Endothelial cell of umbilical vein (primary cell): ENCODE measurements around the gene COMT. TPM values are rescaled to one million over a fixed set of nuclear protein-coding genes. Genes with fewer than 3 reads are reported as not detected.

Experiments used
- BruUV-seq: library from RNA; stranded (reverse); fragments of 400-500 nt; replicated peaks from 2 replicates; lab custom pipeline; 2021; lab: Mats Ljungman, UMichigan
- CTCF ChIA-PET: fragments of 300-600, 350-600 bp; sonication (Branson Sonifier 250); formaldehyde crosslinking; loops from one replicate; lab custom pipeline; 2021; ENCODE audit warnings: antibody characterized with exemption, inconsistent platforms; lab: Charles Lee
- POLR2A ChIA-PET: fragments of 300-600, 350-600 bp; sonication (Branson Sonifier 250); formaldehyde crosslinking; loops from one replicate; lab custom pipeline; 2021; ENCODE audit warnings: antibody characterized with exemption, inconsistent platforms; lab: Charles Lee
- DNase-seq: peaks from one replicate; pipeline ENCODE4 v3.0.0-alpha.2; 2011; ENCODE audit warnings: low read depth, low spot score
- FAIRE-seq: peaks from 2 replicates; lab custom pipeline; 2011; peaks lifted over from hg19 to GRCh38; lab: Jason Lieb, UNC
- H2AFZ ChIP-seq: 2 replicates; pipeline ENCODE4 v1.6.0; 2012; ENCODE audit warnings: low read depth, low read length, control low read depth, inconsistent platforms
- H3K27ac ChIP-seq: 2 replicates; pipeline ENCODE4 v1.5.1; 2011; ENCODE audit warnings: low read depth, mild to moderate bottlenecking, control low read depth, low read length, moderate library complexity; ENCODE audit not compliant: insufficient read depth
- H3K27me3 ChIP-seq, 2 experiments: 2 replicates each; pipeline versions ENCODE4 v1.6.0 to v1.6.1; 2011; ENCODE audit warnings: low read length in 2 of 2, mixed read lengths in 1 of 2; ENCODE audit not compliant: control insufficient read depth in 2 of 2, insufficient read depth in 2 of 2
- H3K36me3 ChIP-seq, 2 experiments: 2 replicates in 1 of 2; 3 replicates in 1 of 2; pipeline ENCODE4 v1.5.1; 2011; ENCODE audit warnings: low read length in 2 of 2, mild to moderate bottlenecking in 1 of 2, moderate library complexity in 1 of 2; ENCODE audit not compliant: control insufficient read depth in 2 of 2, insufficient read depth in 2 of 2; ENCODE audit errors: extremely low read depth in 1 of 2
- H3K4me1 ChIP-seq: 3 replicates; pipeline ENCODE4 v1.5.1; 2011; ENCODE audit warnings: mild to moderate bottlenecking, low read length; ENCODE audit not compliant: control insufficient read depth, insufficient read depth; ENCODE audit errors: extremely low read depth
- H3K4me2 ChIP-seq: 2 replicates; pipeline ENCODE4 v1.6.1; 2011; ENCODE audit warnings: low read length, control low read depth, mixed read lengths; ENCODE audit not compliant: insufficient read depth
- H3K4me3 ChIP-seq, 3 experiments: fragments of 200-600 bp in 1 of 3; sonication (generic), shearing (Covaris generic) in 1 of 3; replicated peaks in 1 of 3; 2 replicates each; pipeline ENCODE4 v1.5.1; 2011 to 2016; ENCODE audit warnings: control low read depth in 3 of 3, low read length in 3 of 3, mild to moderate bottlenecking in 2 of 3, inconsistent platforms in 1 of 3, low read depth in 1 of 3, moderate library complexity in 1 of 3; ENCODE audit not compliant: insufficient read depth in 1 of 3
- H3K79me2 ChIP-seq: 2 replicates; pipeline ENCODE4 v1.6.0; 2012; ENCODE audit warnings: low read length, inconsistent platforms; ENCODE audit not compliant: control insufficient read depth, insufficient read depth
- H3K9ac ChIP-seq: replicated peaks from 2 replicates; pipeline ENCODE3; 2011; ENCODE audit warnings: low read length, control low read depth; ENCODE audit not compliant: insufficient read depth; ENCODE audit errors: extremely low read depth
- H3K9me1 ChIP-seq: replicated peaks from 3 replicates; pipeline ENCODE4 v1.6.0; 2011; ENCODE audit warnings: mild to moderate bottlenecking, low read length; ENCODE audit not compliant: control insufficient read depth, insufficient read depth; ENCODE audit errors: extremely low read depth
- H3K9me3 ChIP-seq: replicated peaks from 2 replicates; pipeline ENCODE4 v1.5.1; 2012; ENCODE audit warnings: low read length, inconsistent platforms; ENCODE audit not compliant: control insufficient read depth, insufficient read depth
- H4K20me1 ChIP-seq: replicated peaks from 2 replicates; pipeline ENCODE3; 2011; ENCODE audit warnings: mild to moderate bottlenecking, low read length; ENCODE audit not compliant: control insufficient read depth, insufficient read depth; ENCODE audit errors: extremely low read depth
- EZH2 ChIP-seq: IDR thresholded peaks from 2 replicates; pipeline ENCODE4 v1.6.1; 2012; ENCODE audit warnings: borderline replicate concordance, low read depth, mild to moderate bottlenecking, moderate library complexity, low read length, inconsistent platforms; ENCODE audit not compliant: severe bottlenecking
- FOS ChIP-seq: IDR thresholded peaks from 2 replicates; pipeline ENCODE4 v1.6.1; 2011; ENCODE audit warnings: mild to moderate bottlenecking, low read length, moderate library complexity, borderline replicate concordance; ENCODE audit not compliant: insufficient read depth
- GATA2 ChIP-seq: IDR thresholded peaks from 2 replicates; pipeline ENCODE4 v1.7.0; 2011; ENCODE audit warnings: low read depth, mild to moderate bottlenecking, moderate library complexity, mixed read lengths, low read length; ENCODE audit not compliant: insufficient read length, insufficient read depth
- JUN ChIP-seq: IDR thresholded peaks from 2 replicates; pipeline ENCODE4 v1.6.1; 2011; ENCODE audit warnings: borderline replicate concordance, low read depth; ENCODE audit not compliant: insufficient read length, insufficient read depth
- MYC ChIP-seq: IDR thresholded peaks from one replicate; pipeline ENCODE4 v1.6.1; 2011; ENCODE audit warnings: mild to moderate bottlenecking, low read depth, low read length
- POLR2A ChIP-seq: IDR thresholded peaks from 2 replicates; pipeline ENCODE4 v1.6.1; 2012; ENCODE audit warnings: low read depth, mild to moderate bottlenecking, control low read depth, low read length
- POLR2AphosphoS5 ChIP-seq: IDR thresholded peaks from 2 replicates; pipeline ENCODE4 v1.6.1; 2012; ENCODE audit warnings: low read depth, mild to moderate bottlenecking, control low read depth, low read length, moderate library complexity; ENCODE audit not compliant: insufficient read depth
- dilution Hi-C: fragments of 300-500 bp; cut with MboI; formaldehyde crosslinking; loops from one replicate; pipeline ENCODE4 v1.15.0; 2019; ENCODE audit warnings: low sequenced_read_pairs; ENCODE audit not compliant: extremely low pct_ligation_motif_present
- intact Hi-C: fragments of 100-400 bp; cut with micrococcal nuclease; formaldehyde crosslinking; loops from one replicate; pipeline ENCODE4 v1.10.0; 2022
- polyA plus RNA-seq, 4 experiments: library from polyadenylated mRNA; depleted of rRNA in 3 of 4; stranded (reverse) in 3 of 4; unstranded in 1 of 4; fragments of >200 nt; gene quantifications; 2 replicates each; pipeline versions ENCODE4 v1.2.1 to v1.2.3, GENCODE V29; 2011 to 2012; ENCODE audit warnings: missing spikeins in 1 of 4
- total RNA-seq: library from RNA; stranded (reverse); gene quantifications from 2 replicates; pipeline ENCODE4 v1.2.3, GENCODE V29; 2021
- TF ChIP-seq, protein P1 (sequence below): IDR thresholded peaks from 2 replicates; pipeline ENCODE4 v1.6.1; 2011; ENCODE audit not compliant: insufficient read depth, insufficient read length
- TF ChIP-seq, protein P2 (sequence below), 2 donors: IDR thresholded peaks; 1 replicate in 1 of 2; 2 replicates in 1 of 2; pipeline ENCODE4 v1.5.1; 2011; ENCODE audit warnings: low read length in 2 of 2, mild to moderate bottlenecking in 2 of 2, moderate library complexity in 2 of 2, control low read depth in 1 of 2, inconsistent platforms in 1 of 2, low read depth in 1 of 2; ENCODE audit not compliant: insufficient read depth in 1 of 2; ENCODE audit errors: extremely low read depth in 1 of 2

Gene COMT
- total and polyA plus RNA-seq, 2 donors (not counting 3 experiments of a cell fraction or from before 2014, with no cell fraction given): 221 to 537 TPM

DNA sequence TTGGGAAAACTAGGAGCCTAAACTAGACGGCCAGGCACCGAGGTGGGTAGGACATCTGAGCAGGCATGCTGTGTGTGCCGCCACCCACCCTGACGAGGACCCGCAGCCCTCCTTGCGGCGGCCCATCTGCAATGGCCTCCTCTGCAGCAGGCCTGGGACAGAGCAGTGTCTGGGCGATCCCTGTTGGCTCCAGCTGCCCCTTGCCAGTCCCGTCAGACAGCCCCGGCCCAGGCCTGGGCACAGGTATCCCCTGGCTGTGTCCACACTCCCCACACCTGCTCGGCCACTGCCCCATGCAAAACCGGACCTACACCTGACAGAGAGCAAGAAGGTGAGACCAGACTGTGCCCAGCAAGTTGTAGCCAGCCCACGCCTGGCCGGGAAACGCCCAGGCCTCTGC lies 48.2 kb upstream of the COMT start:
- H3K36me3 ChIP-seq: peaks cover 0 to 12% of the 10 kb centered on the region in 2 experiments
- FAIRE-seq: no peak
- H3K4me2 ChIP-seq: no peak overlapping the region
- no peaks in the 10 kb centered on the region for H3K9me1 ChIP-seq
- ChIA-PET POLR2A (no interaction called here), CTCF (no interaction called here)
- H2AFZ ChIP-seq: no peak overlapping the region
- no TSS peak for BruUV-seq
- H4K20me1 ChIP-seq: no peaks in the 10 kb centered on the region
- intact Hi-C loops (no loop called here), dilution Hi-C loops (no loop called here)
- H3K79me2 ChIP-seq: no peaks in the 10 kb centered on the region
- H3K9me3 ChIP-seq: no peaks in the 10 kb centered on the region
- DNase-seq: no peak
- H3K4me1 ChIP-seq: peaks cover 51% of the 10 kb centered on the region
- H3K9ac ChIP-seq: no peak overlapping the region
- H3K4me3 ChIP-seq: no peak overlapping the region
- TF ChIP-seq GATA2: no peak
- TF ChIP-seq, protein P1, sequence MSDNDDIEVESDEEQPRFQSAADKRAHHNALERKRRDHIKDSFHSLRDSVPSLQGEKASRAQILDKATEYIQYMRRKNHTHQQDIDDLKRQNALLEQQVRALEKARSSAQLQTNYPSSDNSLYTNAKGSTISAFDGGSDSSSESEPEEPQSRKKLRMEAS: no peak
- TF ChIP-seq, protein P2, sequence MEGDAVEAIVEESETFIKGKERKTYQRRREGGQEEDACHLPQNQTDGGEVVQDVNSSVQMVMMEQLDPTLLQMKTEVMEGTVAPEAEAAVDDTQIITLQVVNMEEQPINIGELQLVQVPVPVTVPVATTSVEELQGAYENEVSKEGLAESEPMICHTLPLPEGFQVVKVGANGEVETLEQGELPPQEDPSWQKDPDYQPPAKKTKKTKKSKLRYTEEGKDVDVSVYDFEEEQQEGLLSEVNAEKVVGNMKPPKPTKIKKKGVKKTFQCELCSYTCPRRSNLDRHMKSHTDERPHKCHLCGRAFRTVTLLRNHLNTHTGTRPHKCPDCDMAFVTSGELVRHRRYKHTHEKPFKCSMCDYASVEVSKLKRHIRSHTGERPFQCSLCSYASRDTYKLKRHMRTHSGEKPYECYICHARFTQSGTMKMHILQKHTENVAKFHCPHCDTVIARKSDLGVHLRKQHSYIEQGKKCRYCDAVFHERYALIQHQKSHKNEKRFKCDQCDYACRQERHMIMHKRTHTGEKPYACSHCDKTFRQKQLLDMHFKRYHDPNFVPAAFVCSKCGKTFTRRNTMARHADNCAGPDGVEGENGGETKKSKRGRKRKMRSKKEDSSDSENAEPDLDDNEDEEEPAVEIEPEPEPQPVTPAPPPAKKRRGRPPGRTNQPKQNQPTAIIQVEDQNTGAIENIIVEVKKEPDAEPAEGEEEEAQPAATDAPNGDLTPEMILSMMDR (IDR thresholded peaks at IDR 0.05; ENCODE audit: extremely low read depth in 1 of 2, insufficient read depth in 1 of 2, low read depth in 1 of 2, low read length in 2 of 2): no peak
- TF ChIP-seq JUN: no peak
- no peak for TF ChIP-seq EZH2
- no peak for TF ChIP-seq MYC
- no peak for TF ChIP-seq FOS
- TF ChIP-seq POLR2A: no peak
- no peak for TF ChIP-seq POLR2AphosphoS5
- peak overlapping the region; percentile 83 for H3K27ac ChIP-seq
- H3K27me3 ChIP-seq: no peaks in the 10 kb centered on the region
